Astrocyte (in vitro differentiated cells and primary cell): ENCODE measurements around the gene EXD3. TPM values are rescaled to one million over a fixed set of nuclear protein-coding genes. Genes with fewer than 3 reads are reported as not detected.

Experiments used
- DNase-seq: peaks from one replicate; pipeline ENCODE4 v3.0.0-alpha.2; 2010; ENCODE audit warnings: low read depth
- FAIRE-seq: peaks from 2 replicates; lab custom pipeline; 2011; peaks lifted over from hg19 to GRCh38; lab: Jason Lieb, UNC
- H2AFZ ChIP-seq: 2 replicates; pipeline ENCODE4 v1.6.0; 2012; ENCODE audit warnings: low read depth, low read length, inconsistent platforms
- H3K27ac ChIP-seq: 2 replicates; pipeline ENCODE4 v1.5.1; 2011; ENCODE audit warnings: low read depth, low read length, inconsistent platforms
- H3K27me3 ChIP-seq: 2 replicates; pipeline ENCODE4 v1.6.0; 2011; ENCODE audit warnings: low read length, inconsistent platforms; ENCODE audit not compliant: insufficient read depth
- H3K36me3 ChIP-seq: 2 replicates; pipeline ENCODE4 v1.5.1; 2011; ENCODE audit warnings: low read length, inconsistent platforms; ENCODE audit not compliant: insufficient read depth
- H3K4me1 ChIP-seq: 2 replicates; pipeline ENCODE4 v1.5.1; 2011; ENCODE audit warnings: low read length, inconsistent platforms; ENCODE audit not compliant: insufficient read depth
- H3K4me2 ChIP-seq: 2 replicates; pipeline ENCODE4 v1.6.0; 2012; ENCODE audit warnings: low read length, inconsistent platforms
- H3K4me3 ChIP-seq: 2 replicates; pipeline ENCODE4 v1.5.1; 2011; ENCODE audit warnings: low read depth, mild to moderate bottlenecking, low read length, inconsistent platforms; ENCODE audit not compliant: insufficient read depth
- H3K79me2 ChIP-seq: 2 replicates; pipeline ENCODE4 v1.6.0; 2012; ENCODE audit warnings: mild to moderate bottlenecking, low read length, inconsistent platforms; ENCODE audit not compliant: insufficient read depth
- H3K9ac ChIP-seq: 2 replicates; pipeline ENCODE4 v1.6.0; 2012; ENCODE audit warnings: mild to moderate bottlenecking, low read length, inconsistent platforms
- H3K9me3 ChIP-seq: 2 replicates; pipeline ENCODE4 v1.5.1; 2012; ENCODE audit warnings: low read depth, mild to moderate bottlenecking, low read length, inconsistent platforms; ENCODE audit not compliant: insufficient read depth
- H4K20me1 ChIP-seq: 2 replicates; pipeline ENCODE4 v1.6.0; 2012; ENCODE audit warnings: low read length, inconsistent platforms; ENCODE audit not compliant: insufficient read depth
- H3K27ac Mint-ChIP-seq: one replicate; pipeline ENCODE4 v1.8.0; 2021; ENCODE audit warnings: mild to moderate bottlenecking, mixed read lengths; ENCODE audit not compliant: unreplicated experiment
- H3K27me3 Mint-ChIP-seq: one replicate; pipeline ENCODE4 v1.8.0; 2021; ENCODE audit warnings: low read depth, mixed read lengths; ENCODE audit not compliant: unreplicated experiment
- H3K36me3 Mint-ChIP-seq: one replicate; pipeline ENCODE4 v1.8.0; 2021; ENCODE audit warnings: low read depth, mixed read lengths; ENCODE audit not compliant: unreplicated experiment
- H3K4me1 Mint-ChIP-seq: one replicate; pipeline ENCODE4 v1.8.0; 2021; ENCODE audit warnings: low read depth, mixed read lengths; ENCODE audit not compliant: unreplicated experiment
- H3K4me3 Mint-ChIP-seq: one replicate; pipeline ENCODE4 v1.8.0; 2021; ENCODE audit warnings: mild to moderate bottlenecking, moderate library complexity, mixed read lengths; ENCODE audit not compliant: unreplicated experiment
- H3K9me3 Mint-ChIP-seq: one replicate; pipeline ENCODE4 v1.8.0; 2021; ENCODE audit warnings: mild to moderate bottlenecking, mixed read lengths; ENCODE audit not compliant: unreplicated experiment
- CTCF ChIP-seq: IDR thresholded peaks from 2 replicates; pipeline ENCODE4 v1.5.1; 2011; ENCODE audit warnings: low read depth, mild to moderate bottlenecking, inconsistent platforms, low read length, moderate library complexity; ENCODE audit not compliant: insufficient read depth
- EZH2 ChIP-seq: IDR thresholded peaks from 2 replicates; pipeline ENCODE4 v1.6.1; 2012; ENCODE audit warnings: mild to moderate bottlenecking, low read length, inconsistent platforms; ENCODE audit not compliant: insufficient read depth
- total RNA-seq: library from RNA; stranded (reverse); gene quantifications from 2 replicates; pipeline ENCODE4 v1.2.1, GENCODE V29; 2021

EXD3 gene
- total RNA-seq, 1 donor from 2014 or later, result 8.5 TPM

GRCh38 chr9:137281345-137282116 lies 141.4 kb downstream of the EXD3 start:
- FAIRE-seq (no peak), DNase-seq (no peak)
- H3K4me3 Mint-ChIP-seq, result no peak overlapping the region
- Histone ChIP-seq H3K4me3 (peak overlapping the region; percentile 10), H3K79me2 (peaks cover 28% of the 10 kb centered on the region), H3K9me3 (no peaks in the 10 kb centered on the region), H3K4me1 (peaks cover 28% of the 10 kb centered on the region), H2AFZ (no peak overlapping the region), H3K36me3 (no peaks in the 10 kb centered on the region), H3K27me3 (no peaks in the 10 kb centered on the region), H4K20me1 (peaks cover 41% of the 10 kb centered on the region), H3K4me2 (peak overlapping the region; percentile 76), H3K9ac (no peak overlapping the region), H3K27ac (no peak overlapping the region)
- H3K27me3 Mint-ChIP-seq, result no peaks in the 10 kb centered on the region
- peaks cover 3% of the 10 kb centered on the region for H3K36me3 Mint-ChIP-seq
- no peak overlapping the region for H3K27ac Mint-ChIP-seq
- peaks cover 2% of the 10 kb centered on the region for H3K9me3 Mint-ChIP-seq
- no peaks in the 10 kb centered on the region for H3K4me1 Mint-ChIP-seq
- no peak for TF ChIP-seq CTCF
- TF ChIP-seq EZH2, result no peak

GRCh38 chr9:137280474-137281344 lies 142.3 kb downstream of the EXD3 start:
- no peak for DNase-seq
- H3K79me2 ChIP-seq, result peaks cover 28% of the 10 kb centered on the region
- no peak for FAIRE-seq
- H3K4me2 ChIP-seq, result peak overlapping the region; percentile 76
- peaks cover 41% of the 10 kb centered on the region for H4K20me1 ChIP-seq
- no peaks in the 10 kb centered on the region for H3K36me3 ChIP-seq
- no peaks in the 10 kb centered on the region for H3K4me1 Mint-ChIP-seq
- no peaks in the 10 kb centered on the region for H3K27me3 ChIP-seq
- TF ChIP-seq CTCF (no peak), EZH2 (no peak)
- H3K27ac Mint-ChIP-seq, result no peak overlapping the region
- no peak overlapping the region for H3K9ac ChIP-seq
- H3K36me3 Mint-ChIP-seq, result peaks cover 3% of the 10 kb centered on the region
- H3K9me3 Mint-ChIP-seq, result peaks cover 2% of the 10 kb centered on the region
- peak overlapping the region; percentile 10 for H3K4me3 ChIP-seq
- H3K27me3 Mint-ChIP-seq, result no peaks in the 10 kb centered on the region
- no peak overlapping the region for H3K4me3 Mint-ChIP-seq
- H3K9me3 ChIP-seq, result no peaks in the 10 kb centered on the region
- peaks cover 32% of the 10 kb centered on the region for H3K4me1 ChIP-seq
- H2AFZ ChIP-seq, result peak overlapping the region; percentile 52
- no peak overlapping the region for H3K27ac ChIP-seq
